ENCODE data around the gene PRPF6.
A peak's percentile ranks its signal among the peaks of the same experiment; 100 is the strongest.
"Not testable (repeated sequence)": the region's sequence is repeated elsewhere in the genome, so short reads cannot be mapped to it uniquely, and the experiment has no call there.

The PRPF6 gene

DNA sequence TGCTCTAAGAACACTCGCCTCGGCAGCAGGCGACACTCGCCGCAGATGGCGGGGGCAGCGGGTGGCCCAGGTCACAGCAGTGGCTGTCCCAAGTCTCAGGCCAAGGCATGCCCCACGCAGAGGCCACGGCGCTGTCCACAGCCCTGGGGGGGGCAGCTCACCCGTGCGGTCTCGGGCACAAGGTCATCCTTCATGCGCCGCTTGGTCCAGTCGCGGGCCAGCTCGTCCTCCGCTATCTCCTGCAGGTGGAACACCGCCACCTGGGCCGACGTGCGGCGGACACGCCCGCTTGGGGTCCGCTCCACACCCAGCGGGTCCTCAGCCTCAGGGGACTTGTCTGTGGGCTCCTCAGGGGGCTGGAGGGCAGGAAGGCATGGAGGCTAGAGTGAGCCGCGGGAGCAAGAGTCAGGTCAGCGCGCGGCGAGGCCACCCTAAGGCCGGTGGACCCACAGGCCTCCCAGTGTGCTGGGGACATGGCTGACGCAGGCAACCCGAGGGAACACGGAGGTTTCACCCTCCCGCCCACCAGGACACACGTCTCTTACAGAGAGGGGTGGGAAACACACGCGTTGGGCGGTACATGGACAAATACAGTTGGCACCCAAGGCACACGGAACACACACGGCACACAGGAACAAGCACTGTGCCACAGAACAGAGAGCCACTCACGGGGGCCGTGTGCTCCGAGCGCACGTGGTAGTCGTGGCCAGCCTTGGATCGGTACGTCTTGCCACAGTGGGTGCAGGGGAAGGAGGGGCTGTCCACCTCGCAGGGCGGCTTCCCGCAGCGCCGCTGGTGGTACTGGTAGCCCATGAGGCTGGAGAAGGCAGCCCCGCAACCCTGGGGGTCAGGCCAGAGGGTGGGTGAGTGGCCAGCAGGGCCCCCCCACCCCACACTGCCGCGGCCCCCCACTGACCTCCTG is 18.2 kb upstream of the PRPF6 start:
- no peak for DNase-seq

DNA sequence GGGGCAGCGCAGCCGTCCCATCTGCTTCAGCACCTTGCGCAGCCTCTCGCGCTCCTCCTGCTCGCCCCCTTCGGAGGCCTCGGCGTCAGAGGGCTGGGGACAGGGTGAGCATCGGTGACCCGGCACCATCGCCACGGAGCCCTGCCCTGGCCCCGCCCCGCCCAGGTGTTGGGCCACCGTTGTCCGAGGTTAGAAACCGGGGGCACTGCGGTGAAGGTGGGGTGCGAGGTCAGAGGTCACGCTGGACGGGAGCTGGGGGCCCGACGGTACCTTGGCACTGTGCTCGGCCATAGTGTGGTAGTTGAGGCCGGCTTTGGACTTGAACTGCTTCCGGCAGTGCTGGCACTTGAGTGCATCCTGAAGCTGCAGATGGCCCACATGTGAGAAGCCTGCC is 17.6 kb upstream of the PRPF6 start:
- DNase-seq, result no peak

DNA sequence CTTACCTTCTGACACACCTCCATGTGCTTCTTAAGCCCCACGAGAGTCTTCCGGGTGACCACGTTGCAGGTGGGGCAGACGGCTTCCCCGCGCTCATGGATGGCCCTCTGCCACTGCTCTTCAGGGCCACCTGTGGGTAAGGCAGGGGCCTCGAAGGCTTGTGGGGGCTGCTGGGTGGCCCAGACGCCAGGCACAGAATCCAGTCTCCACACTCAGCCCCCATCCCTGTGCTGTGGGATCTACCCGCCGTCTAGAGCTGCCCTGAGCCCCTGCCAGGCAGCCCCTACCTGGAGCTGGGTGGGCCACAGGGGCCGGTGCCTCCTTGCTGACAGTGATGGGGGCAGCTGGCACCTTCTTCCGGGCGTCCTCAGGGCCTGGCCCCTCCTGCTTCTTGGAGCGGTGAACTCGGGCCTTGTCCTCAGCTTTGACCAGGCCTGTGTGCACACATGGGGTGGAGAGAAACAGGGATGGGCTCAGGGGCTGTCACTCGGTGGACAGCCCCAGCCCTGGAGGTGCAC is 17.1 kb upstream of the PRPF6 start:
- DNase-seq, result no peak

DNA sequence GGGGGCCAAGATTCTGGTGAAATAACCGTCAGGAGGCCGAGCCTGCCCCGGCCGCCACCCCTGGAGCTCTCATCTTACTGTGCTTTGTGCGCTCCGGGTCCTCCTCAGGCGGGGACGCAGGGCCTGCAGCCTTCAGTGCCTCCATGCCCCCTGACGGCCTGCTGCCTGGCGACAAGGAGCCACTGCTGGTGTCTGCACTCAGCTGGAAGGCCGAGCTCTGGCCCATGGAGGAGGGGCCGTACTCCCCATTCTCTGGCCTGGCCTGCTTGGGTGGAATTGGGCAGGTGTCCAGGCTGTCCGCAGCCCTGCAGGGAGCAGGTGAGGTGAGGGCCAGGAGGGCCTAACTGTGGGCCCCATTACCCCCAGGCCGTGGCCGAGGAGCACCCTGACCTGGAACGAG is 16.5 kb upstream of the PRPF6 start:
- DNase-seq, result no peak

DNA sequence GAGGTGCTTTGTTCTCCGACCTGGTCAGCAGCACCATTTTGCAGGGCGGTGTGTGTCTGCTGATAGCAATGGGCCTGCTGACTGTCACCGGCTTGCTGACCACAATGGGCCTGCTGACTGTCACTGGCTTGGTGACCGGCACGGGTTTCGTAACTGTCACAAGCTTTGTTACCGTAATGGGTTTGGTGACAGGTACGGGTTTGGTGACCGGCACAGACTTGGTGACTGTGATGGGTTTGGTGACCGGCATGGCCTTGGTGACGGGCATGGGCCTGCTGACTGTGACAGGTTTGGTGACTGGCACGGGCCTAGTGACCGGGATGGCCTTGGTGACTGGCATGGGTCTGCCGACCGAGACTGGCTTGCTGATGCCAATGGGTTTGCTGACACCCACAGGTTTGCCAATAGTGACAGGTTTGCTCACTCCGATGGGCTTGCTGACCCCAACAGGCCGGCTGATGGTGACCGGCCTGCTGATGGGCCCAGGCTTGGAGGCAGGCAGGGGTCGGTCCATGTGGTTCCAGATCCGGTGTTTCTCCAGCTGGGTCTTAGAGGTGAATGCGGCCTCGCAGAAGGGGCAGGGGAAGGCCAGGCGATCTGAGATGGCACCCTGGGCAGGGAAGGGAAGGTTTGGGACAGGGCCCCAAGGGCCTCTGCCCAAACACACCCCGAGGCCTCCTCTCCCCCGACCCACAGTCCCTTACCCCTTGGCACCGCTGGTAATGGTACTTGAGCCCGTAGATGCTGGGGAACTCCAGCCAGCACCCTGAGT is 14.6 kb upstream of the PRPF6 start:
- DNase-seq, result no peak

DNA sequence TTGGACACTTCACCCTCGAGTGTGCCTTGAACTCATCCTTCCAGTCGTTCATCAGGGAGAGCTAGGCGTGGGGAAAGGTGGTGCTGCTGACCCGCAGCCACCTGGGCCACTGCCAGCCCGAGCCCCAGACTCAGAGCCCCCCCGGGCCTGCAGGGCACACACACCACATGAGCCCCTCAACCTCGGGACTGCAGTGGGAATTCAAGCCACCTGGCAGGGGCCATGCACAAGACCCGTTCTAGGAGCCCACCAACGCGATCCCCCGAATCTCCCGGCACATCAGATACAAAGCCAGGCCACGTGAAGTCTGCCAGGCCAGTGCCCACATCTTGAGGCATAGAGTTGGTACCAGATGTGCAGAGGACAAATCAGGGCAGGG is 14.0 kb upstream of the PRPF6 start:
- no peak for DNase-seq

DNA sequence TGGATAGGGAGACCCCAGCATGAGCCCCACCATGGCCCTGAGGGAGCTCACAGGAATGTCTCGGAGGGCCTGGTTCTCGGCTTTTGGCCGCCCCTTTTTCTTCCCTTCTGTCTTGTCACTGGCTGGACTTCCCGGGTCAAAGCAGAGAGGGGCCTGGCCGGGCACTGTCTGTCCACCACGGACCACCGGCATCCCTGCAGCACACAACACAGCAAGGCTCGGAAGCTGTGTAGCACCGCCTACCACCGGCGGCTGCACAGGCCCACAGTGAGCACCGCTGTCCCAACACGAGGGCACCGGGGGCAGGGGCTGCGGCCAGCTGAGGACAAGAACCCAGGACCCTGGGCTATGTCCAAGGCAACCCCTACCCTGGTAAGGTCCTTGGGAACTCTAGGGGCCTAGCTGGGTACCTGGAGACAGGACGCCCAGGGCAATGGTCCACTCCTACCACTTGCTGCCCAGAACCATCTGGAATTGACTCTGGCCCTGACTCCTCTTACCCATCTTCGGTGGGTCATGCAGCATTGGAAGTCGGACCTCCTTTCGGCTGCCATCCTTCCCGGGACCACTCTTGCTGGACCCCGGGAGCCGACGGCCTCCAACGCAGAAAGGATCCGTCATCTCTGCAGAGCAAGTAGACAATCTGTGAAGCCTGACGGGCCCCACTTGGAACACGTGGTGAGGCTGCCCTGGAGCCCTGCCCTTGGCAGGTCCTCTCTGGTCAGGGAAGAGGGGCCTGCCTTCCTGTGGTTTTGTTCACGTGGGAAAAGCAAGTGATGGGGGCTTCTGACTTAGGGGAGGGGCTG is 13.4 kb upstream of the PRPF6 start:
- DNase-seq, result no peak

DNA sequence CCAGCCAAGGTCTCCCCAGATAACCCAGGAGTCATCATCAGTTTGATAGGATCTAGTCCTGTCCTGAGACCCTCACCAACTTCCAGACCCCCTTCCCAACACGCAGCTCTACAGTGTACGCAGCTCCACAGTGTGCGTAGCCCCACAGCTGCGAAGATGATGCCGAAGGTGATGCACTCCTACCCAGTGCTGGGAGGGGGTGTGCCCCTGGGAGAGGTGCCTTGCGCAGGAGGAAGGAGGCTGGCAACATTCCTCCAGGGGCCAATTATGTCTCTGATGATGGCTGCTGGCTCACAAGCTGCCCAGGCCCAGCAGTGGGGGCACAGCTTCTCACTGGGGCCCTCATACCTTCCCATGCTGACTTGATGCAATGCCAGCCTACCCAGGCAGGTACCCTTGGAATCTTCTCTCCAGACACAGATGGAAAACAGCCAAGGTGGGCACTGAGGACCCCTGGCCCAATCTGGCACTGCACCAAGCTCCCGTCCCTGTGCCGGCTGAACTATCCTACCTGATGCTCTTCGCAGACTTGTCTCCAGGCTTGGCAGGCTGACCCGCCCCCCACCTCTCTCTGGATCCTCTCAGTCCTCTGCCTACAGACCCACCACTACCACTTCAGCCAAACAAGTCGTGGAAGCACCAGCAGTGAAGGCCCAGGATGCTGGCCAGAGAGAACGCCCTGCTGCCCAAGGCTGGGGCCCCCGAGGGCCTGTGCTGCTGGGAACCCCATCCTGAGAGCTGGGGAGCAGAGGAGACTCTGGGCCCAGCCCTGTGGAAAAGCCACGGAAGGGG is 12.6 kb upstream of the PRPF6 start:
- DNase-seq, result no peak

DNA sequence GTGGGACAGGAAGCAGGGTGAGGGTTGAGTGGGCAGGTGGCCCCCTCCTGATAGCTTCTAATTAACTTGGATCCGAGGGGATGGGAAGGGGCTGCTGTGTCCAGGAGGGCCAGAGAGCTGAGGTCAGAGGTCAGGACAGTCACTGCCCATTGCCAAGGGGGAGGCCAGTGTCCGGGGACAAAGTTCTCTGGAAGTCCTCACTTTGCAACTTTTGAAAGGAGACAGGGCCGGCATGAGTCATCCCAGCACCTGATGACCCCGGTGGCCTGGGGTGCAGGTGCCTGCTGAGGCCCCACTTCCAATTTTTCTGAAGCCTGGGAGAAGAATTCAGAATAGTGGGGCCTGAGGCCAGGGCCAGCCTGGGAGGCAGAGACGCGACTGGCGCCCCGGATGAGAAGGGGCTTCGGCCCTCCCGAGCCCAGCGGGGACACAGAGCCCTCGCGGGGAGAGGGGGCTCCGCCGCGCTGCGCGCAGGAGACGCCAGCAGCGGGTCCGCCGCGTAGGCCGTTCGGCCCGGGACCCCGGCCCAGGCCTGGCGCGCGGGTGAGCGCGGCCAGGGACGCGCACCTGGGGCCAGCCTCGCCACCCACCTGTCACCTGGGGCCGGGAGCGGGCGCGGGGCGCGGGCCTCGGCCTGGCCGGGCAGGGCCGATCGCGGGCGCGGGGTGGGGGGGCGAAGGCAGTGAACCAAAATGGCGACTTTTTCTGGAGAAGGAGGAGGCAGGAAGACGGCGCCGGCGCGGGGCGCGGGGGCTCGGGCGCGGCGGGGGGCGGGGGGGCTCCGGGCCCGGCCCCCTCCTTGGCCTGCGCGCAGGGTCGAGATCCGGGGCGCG is 11.8 kb upstream of the PRPF6 start:
- no peak for DNase-seq

DNA sequence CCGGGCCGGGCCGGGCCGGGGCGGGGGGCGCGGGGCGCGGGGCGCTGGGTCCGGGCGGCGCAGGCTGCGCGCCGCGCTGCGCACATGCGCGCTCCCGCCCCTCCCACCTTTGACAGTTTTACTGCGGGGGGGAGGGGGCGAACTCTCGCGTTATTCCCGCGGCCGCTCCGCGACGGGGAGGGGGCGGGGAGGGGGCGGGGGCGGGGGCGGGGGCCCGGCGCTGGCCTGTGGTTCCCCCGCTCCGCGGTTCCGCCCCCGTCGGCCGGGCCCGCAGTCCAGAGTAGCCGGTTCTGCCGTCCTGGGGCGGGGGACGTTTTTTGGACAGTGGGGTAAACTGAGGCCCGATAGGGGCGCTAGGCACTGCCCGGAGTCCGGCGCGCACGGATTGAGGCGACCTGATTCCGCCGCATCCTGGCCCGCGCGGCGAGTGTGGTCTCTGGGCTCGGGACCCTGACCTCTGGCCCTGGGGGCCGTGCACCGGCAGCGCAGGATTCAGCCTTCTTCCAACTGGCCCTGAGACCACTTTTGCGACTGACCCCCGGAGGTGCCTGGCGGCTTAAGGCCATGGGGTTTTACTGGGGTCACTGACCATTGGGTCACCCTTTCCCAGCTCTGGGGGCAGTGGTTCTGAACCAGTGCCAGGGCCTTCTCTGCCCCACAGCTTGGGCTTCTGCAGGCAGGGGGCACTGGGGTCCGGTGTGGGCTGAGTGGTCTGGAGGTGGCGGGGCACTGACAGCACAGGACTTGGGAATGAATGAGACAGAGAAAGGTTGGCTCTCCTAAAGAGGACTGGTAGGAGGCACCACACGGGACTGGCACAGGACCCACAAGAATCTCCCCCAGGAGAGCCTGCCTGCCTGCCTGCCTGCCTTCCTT is 10.9 kb upstream of the PRPF6 start, which contains the start of gene ZNF512B:
TSS of gene ZNF512B (minus strand) at position 93 of the 876 bp plus-strand sequence. CDS start 1,980 bp downstream, outside the sequence.
- DNase-seq, result no peak

DNA sequence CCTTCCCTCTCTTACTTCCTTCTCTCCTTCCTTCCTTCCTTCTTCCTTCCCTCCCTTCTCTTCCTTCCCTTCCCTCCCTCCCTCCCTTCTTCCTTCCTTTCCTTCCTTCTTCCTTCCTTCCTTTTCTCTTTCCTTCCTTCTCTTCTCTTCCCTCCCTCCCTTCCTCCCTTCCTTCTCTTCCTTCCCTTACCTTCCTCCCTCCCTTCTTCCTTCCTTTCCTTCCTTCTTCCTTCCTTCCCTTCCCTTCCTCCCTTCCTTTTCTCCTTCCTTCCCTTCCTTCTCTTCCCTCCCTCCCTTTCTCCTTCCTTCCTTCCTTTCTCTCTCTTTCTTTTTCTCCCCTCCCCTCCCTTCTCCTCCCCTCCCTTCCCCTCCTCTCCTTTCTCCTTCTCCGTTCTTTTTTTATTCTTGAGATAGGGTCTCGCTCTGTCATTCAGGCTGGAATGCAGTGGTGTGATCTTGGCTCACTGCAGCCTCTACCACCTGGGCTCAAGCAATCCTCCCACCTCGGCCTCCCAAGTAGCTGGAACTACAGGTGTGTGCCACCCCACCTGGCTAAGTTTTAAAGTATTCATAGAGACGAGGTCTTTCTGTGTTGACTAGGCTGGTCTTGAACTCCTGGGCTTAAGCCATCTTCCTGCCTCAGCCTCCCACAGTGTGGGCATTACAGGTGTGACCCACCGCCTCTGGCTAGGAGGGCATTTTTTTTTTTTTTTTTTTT is 10.1 kb upstream of the PRPF6 start:
- no peak for DNase-seq

DNA sequence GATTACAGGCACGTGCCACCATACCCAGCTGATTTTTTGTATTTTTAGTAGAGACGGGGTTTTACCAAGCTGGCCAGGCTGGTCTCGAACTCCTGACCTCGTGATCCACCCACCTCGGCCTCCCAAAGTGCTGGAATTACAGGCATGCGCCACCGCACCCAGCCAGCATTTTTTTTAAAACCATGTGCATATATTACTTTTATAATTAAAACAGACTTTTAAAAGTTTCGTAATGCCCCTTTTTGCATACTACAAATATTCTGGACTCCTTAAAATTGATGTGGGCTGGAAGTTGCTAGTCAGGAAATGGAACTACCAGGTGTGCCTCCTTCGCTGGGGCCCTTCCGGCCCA is 9.0 kb upstream of the PRPF6 start:
- DNase-seq, result not testable (repeated sequence)

DNA sequence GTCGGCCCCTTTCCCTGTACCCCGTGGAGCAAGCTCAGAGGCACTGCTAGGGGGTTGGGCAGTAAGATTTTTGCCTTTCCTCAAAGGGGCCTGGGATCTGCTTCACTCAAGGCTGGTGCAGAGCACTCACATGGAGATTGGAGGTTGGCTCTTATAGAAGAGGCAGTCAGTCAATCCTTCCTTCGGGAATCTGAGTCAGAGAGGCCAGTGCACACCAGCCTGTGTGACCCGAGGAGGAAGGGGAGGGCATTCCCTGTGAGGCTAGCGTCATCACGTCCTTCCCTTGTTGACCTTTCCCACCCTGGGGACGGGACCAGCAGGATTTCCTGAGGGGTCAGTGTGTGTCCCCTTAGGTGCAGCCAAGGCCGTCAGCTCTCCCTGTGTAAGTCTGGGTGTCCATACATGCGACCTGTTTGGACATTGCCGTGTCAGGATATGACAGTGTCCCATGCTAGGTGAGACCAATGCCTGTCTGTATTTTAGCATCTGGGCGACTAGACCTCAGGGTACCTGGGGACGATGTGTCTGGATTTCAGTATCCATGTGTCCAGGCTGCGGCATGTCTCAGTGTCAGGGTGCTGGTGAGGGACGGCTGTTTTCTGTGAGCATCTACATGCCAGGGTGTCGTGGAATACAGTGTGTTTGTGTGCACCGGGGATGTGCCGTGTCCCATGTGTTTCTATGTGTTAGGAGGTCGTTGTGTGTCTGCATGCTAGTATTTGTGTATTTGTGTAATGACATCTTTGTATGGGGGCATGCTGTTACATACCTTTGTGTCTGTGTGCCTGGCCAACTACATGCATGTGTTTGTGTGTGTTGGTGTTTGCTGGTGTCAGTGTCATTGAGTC is 8.4 kb upstream of the PRPF6 start:
- no peak for DNase-seq

DNA sequence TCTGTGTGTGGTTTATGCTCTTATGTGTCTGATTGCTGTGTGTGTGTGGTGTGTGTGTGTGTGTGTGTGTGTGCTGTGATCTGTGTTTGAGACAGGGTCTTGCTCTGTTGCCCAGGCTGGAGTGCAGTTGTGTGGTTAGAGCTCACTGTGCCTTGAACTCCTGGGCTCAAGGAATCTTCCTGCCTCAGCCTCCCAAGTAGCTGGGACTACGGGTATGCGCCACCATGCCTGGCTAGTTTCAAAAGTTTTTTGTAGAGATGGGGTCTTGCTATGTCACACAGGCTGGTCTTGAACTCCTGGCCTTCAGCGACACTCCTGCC is 7.8 kb upstream of the PRPF6 start:
- no peak for DNase-seq

DNA sequence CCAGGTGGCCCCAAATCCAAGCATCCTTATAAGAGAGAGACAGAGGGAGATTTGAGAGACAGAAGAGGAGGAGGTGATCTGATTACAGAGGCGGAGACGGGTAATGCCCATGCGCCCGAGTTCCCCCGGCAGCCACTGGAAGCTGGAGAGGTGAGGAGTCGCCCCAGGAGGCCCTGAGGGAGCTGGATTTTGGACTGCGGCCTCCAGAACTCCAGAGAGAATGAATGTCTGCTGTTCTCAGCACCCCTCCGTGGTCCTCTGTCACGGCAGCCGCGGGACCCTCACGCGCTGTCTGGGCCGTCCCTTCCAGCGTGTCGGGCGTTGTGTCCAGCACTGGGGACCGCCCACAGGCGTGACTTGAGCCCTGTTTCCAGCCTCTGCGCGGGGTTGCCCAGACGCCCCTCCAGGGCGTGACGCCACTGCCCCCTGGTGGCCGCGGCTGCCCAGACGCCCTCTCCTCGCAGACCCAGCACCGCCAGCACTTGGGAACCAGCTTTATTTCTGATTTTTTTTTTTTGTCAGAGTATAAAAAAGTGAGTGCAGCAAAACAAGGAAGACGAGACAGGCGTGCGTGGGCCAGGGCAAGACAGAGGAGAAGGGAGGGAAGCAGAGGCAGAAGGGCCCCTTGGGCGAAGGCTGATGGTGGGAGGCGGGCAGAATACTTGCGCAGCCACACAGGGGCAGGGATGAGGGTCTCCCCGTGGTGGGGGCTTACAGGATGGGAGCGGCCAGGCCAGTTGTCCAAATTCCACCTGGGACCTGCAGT is 7.1 kb upstream of the PRPF6 start:
- peak; percentile 73 for DNase-seq

DNA sequence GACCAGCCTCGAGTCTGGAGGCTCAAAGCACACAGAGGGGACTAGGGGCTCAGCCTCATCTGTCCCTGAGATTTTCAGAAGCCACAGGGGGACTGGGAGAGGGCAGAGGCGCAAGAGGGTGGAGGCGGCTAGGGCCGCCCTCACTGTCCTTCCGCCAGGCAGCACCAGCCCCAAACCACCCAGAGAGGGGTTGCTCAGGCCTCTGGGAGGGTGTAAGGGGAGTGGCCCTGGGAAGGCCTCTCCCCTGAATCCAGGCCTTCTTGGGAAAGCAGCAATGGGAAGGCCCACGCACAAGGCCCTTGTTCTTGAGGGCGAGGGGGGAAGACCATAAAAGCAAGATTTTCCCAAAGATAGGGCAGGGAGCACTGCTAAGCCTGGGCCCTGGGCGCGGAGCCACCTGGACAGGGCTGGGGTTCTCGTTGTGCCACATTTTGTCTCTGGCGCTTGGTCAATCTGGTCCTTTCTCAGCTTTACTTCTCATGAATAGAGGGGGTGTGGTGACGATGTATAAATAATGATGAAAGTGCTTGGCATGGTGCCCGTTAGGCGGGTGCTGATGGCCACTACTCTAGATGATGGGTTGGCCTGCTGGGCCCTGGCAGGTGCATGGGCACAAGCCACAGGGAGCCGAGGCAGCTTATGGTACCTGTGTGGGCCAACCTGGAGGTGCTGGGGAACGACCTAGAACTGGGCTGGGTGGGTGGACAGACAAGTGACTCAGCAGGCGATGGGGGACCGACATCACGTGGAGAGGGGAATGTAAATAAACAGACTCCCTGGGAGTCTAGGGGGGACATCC is 6.3 kb upstream of the PRPF6 start:
- DNase-seq, result peak; percentile 88

DNA sequence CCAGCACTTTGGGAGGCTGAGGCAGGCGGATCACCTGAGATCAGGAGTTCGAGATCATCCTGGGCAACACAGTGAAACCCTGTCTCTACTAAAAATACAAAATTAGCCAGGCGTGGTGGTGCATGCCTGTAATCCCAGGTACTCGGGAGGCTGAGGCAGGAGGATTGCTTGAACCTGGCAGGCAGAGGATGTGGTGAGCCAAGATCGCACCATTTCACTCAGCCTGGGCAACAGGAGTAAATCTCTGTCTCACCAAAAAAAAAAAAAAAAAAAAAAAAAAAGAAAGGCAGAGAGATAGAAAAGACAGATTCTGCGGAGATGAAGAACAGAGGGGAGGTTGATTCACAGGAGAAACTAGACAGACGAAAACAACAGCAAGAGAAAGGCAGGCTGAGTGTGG is 4.4 kb upstream of the PRPF6 start:
- DNase-seq, result not testable (repeated sequence)
